HCT116 (cell line): ENCODE measurements around the gene NT5E. TPM values are rescaled to one million over a fixed set of nuclear protein-coding genes. Genes with fewer than 3 reads are reported as not detected.

Experiments
- ATAC-seq: fragments of 200-7000 bp; cut with Tn5 transposase; 2 replicates; pipeline ENCODE4 v1.9.1; 2020; ENCODE audit warnings: mild to moderate bottlenecking, moderate library complexity
- BruUV-seq: library from RNA; stranded (reverse); fragments of 400-500 nt; replicated peaks from 2 replicates; lab custom pipeline; 2021; lab: Mats Ljungman, UMichigan
- CTCF ChIA-PET: fragments of 300-600 bp; sonication (Branson Sonifier 250); formaldehyde crosslinking; loops from one replicate; lab custom pipeline; 2021; ENCODE audit warnings: antibody characterized with exemption; lab: Charles Lee
- POLR2A ChIA-PET: fragments of 300-600, 350-600 bp; sonication (Branson Sonifier 250); formaldehyde crosslinking; loops from one replicate; lab custom pipeline; 2021; ENCODE audit warnings: antibody characterized with exemption; lab: Charles Lee
- RAD21 ChIA-PET, 2 experiments: fragments of 300-600 bp; sonication (Branson Sonifier 250); formaldehyde crosslinking; loops; one replicate each; lab custom pipeline; 2023; ENCODE audit warnings: low total read pairs in 2 of 2; ENCODE audit not compliant: uncharacterized antibody in 2 of 2, unreplicated experiment in 2 of 2, low non-redundant PET in 1 of 2; lab: Charles Lee
- DNase-seq: peaks from one replicate; pipeline ENCODE4 v3.0.0-alpha.2; 2010; ENCODE audit warnings: low read depth, low spot score
- H2AFZ ChIP-seq: fragments of 200-600 bp; shearing (Covaris generic), sonication (generic); 2 replicates; pipeline ENCODE4 v1.6.1; 2017; ENCODE audit warnings: low read depth, mixed run types, mixed read lengths, antibody characterized with exemption, low read length; ENCODE audit not compliant: poor library complexity, severe bottlenecking
- H3K27ac ChIP-seq: 2 replicates; pipeline ENCODE4 v1.5.1; 2012; ENCODE audit warnings: low read depth, low read length
- H3K27me3 ChIP-seq: fragments of 200-600 bp; sonication (generic); 2 replicates; pipeline ENCODE4 v1.6.1; 2016; ENCODE audit warnings: mixed run types, low read length, mixed read lengths; ENCODE audit not compliant: insufficient read depth
- H3K36me3 ChIP-seq, 2 experiments: fragments of 200-500 bp in 1 of 2; fragments of 200-600 bp in 1 of 2; sonication (Bioruptor generic) in 1 of 2; sonication (generic) in 1 of 2; 2 replicates each; pipeline versions ENCODE4 v1.5.1 to v1.6.1; 2014 to 2016; ENCODE audit warnings: low read length in 2 of 2, inconsistent platforms in 1 of 2, mixed read lengths in 1 of 2, mixed run types in 1 of 2; ENCODE audit not compliant: insufficient read depth in 2 of 2, control insufficient read depth in 1 of 2
- H3K4me1 ChIP-seq, 2 experiments: fragments of 200-600 bp in 1 of 2; sonication (generic) in 1 of 2; 2 replicates each; pipeline versions ENCODE4 v1.5.1 to v1.6.1; 2012 to 2017; ENCODE audit warnings: low read length in 2 of 2, inconsistent platforms in 1 of 2, mild to moderate bottlenecking in 1 of 2, mixed read lengths in 1 of 2, mixed run types in 1 of 2, moderate library complexity in 1 of 2; ENCODE audit not compliant: insufficient read depth in 2 of 2, control insufficient read depth in 1 of 2
- H3K4me2 ChIP-seq: fragments of 200-600 bp; sonication (generic); 2 replicates; pipeline ENCODE4 v1.6.1; 2017; ENCODE audit warnings: mixed run types, low read length, mixed read lengths
- H3K4me3 ChIP-seq, 2 experiments: fragments of 200-600 bp in 1 of 2; sonication (generic) in 1 of 2; replicated peaks in 1 of 2; 2 replicates each; pipeline ENCODE4 v1.5.1; 2011 to 2016; ENCODE audit warnings: low read length in 2 of 2, control low read depth in 1 of 2, low read depth in 1 of 2, mild to moderate bottlenecking in 1 of 2, mixed read lengths in 1 of 2, mixed run types in 1 of 2
- H3K79me2 ChIP-seq: fragments of 200-600 bp; sonication (generic); 2 replicates; pipeline ENCODE4 v1.6.1; 2017; ENCODE audit warnings: mild to moderate bottlenecking, mixed run types, low read length, moderate library complexity, mixed read lengths; ENCODE audit not compliant: insufficient read depth
- H3K9ac ChIP-seq: fragments of 200-600 bp; sonication (generic); 2 replicates; pipeline ENCODE4 v1.6.1; 2016; ENCODE audit warnings: low read length, mixed read lengths
- H3K9me2 ChIP-seq: fragments of 200-600 bp; sonication (generic), shearing (Covaris generic); 2 replicates; pipeline ENCODE4 v1.6.1; 2017; ENCODE audit warnings: mixed run types, mild to moderate bottlenecking, moderate library complexity; ENCODE audit not compliant: insufficient read depth
- H3K9me3 ChIP-seq, 2 experiments: fragments of 200-500 bp in 1 of 2; fragments of 200-600 bp in 1 of 2; sonication (Bioruptor generic) in 1 of 2; sonication (generic) in 1 of 2; 2 replicates each; pipeline ENCODE4 v1.6.1; 2014 to 2017; ENCODE audit warnings: low read length in 2 of 2, mixed read lengths in 2 of 2, inconsistent platforms in 1 of 2, low read depth in 1 of 2, mild to moderate bottlenecking in 1 of 2, mixed run types in 1 of 2, moderate library complexity in 1 of 2; ENCODE audit not compliant: control insufficient read depth in 1 of 2, insufficient read depth in 1 of 2
- H4K20me1 ChIP-seq: fragments of 200-600 bp; sonication (generic), shearing (Covaris generic); 2 replicates; pipeline ENCODE4 v1.6.1; 2017; ENCODE audit warnings: mixed run types, mild to moderate bottlenecking, moderate library complexity; ENCODE audit not compliant: insufficient read depth
- CBX3 ChIP-seq: IDR thresholded peaks from 2 replicates; pipeline ENCODE4 v1.6.1; 2012; ENCODE audit warnings: low read depth
- CEBPB ChIP-seq: IDR thresholded peaks from 2 replicates; pipeline ENCODE4 v1.6.1; 2012; ENCODE audit warnings: low read depth
- CTCF ChIP-seq, 3 experiments: fragments of 200-600 bp in 1 of 3; sonication (generic) in 1 of 3; IDR thresholded peaks in 2 of 3; conservative IDR thresholded peaks in 1 of 3; 2 replicates each; pipeline ENCODE4 v1.5.1; 2012 to 2017; ENCODE audit warnings: low read depth in 2 of 3, low read length in 2 of 3, antibody characterized with exemption in 1 of 3, borderline replicate concordance in 1 of 3, control low read depth in 1 of 3, mild to moderate bottlenecking in 1 of 3, mixed read lengths in 1 of 3, mixed run types in 1 of 3, moderate library complexity in 1 of 3; ENCODE audit not compliant: insufficient read depth in 1 of 3
- EZH2 ChIP-seq: fragments of 200-600 bp; sonication (generic); IDR thresholded peaks from 2 replicates; pipeline ENCODE4 v1.6.1; 2017; ENCODE audit warnings: antibody characterized with exemption, mixed run types
- TCF7L2 ChIP-seq: IDR thresholded peaks from 2 replicates; pipeline ENCODE4 v1.7.0; 2011; ENCODE audit warnings: borderline replicate concordance, inconsistent platforms; ENCODE audit not compliant: insufficient read depth, insufficient read length; ENCODE audit errors: extremely low read depth
- ZNF274 ChIP-seq: fragments of 200-500 bp; sonication (Bioruptor generic); IDR thresholded peaks from 2 replicates; pipeline ENCODE4 v1.6.1; 2014; ENCODE audit warnings: mild to moderate bottlenecking, low read depth, low read length, inconsistent platforms
- intact Hi-C: fragments of 100-400 bp; cut with micrococcal nuclease; formaldehyde crosslinking; loops from 2 replicates; pipeline ENCODE4 v1.10.0; 2022
- total RNA-seq: library from RNA; stranded (reverse); gene quantifications from one replicate; pipeline ENCODE4 v1.2.1, GENCODE V29; 2021; ENCODE audit not compliant: unreplicated experiment

NT5E gene
- total RNA-seq, 1 experiment from 2014 or later, result 68.2 TPM

GRCh38 chr6:85425997-85426396, 23.9 kb upstream of the NT5E start:
- POLR2A ChIA-PET, result no interaction called here
- no peaks in the 10 kb centered on the region; a peak in 1 of 4 replicates for H3K36me3 ChIP-seq
- no peaks in the 10 kb centered on the region for H3K79me2 ChIP-seq
- no peak overlapping the region for H3K4me3 ChIP-seq
- no peaks in the 10 kb centered on the region for H3K9me2 ChIP-seq
- H3K27me3 ChIP-seq, result no peaks in the 10 kb centered on the region
- no peaks in the 10 kb centered on the region for H3K4me1 ChIP-seq
- TF ChIP-seq CEBPB (no peak), EZH2 (no peak), CBX3 (0 out of 2 replicates have a peak, but pooled peaks have one; percentile 35), CTCF (IDR thresholded peaks at IDR 0.05 in 2 of 3, conservative IDR thresholded peaks at IDR 0.05 in 1 of 3; ENCODE audit: borderline replicate concordance in 1 of 3, insufficient read depth in 1 of 3, low read depth in 2 of 3, low read length in 2 of 3) (no peak)
- RAD21 ChIA-PET, result no interaction called here
- H3K9ac ChIP-seq, result no peak overlapping the region
- peaks cover 6 to 9% of the 10 kb centered on the region in 2 experiments; a peak in 1 of 4 replicates for H3K9me3 ChIP-seq
- intact Hi-C loops, result no loop called here
- CTCF ChIA-PET, result no interaction called here
- H3K27ac ChIP-seq, result no peak overlapping the region
- H4K20me1 ChIP-seq, result no peaks in the 10 kb centered on the region
- no peak overlapping the region for H3K4me2 ChIP-seq
- ATAC-seq, result no peak
- H2AFZ ChIP-seq, result no peak overlapping the region
- BruUV-seq, result no TSS peak
- DNase-seq, result no peak

- no peak overlapping the region for H3K27ac ChIP-seq
- TF ChIP-seq TCF7L2 (no peak), CTCF (IDR thresholded peaks at IDR 0.05 in 2 of 3, conservative IDR thresholded peaks at IDR 0.05 in 1 of 3; ENCODE audit: borderline replicate concordance in 1 of 3, insufficient read depth in 1 of 3, low read depth in 2 of 3, low read length in 2 of 3) (no peak), ZNF274 (no peak)
- TF ChIP-seq, all 23 proteins: peak for 0
- Histone ChIP-seq H3K9ac (no peak overlapping the region), H2AFZ (no peak overlapping the region), H3K4me1 (no peaks in the 10 kb centered on the region), H3K4me2 (no peak overlapping the region), H4K20me1 (no peaks in the 10 kb centered on the region), H3K79me2 (no peaks in the 10 kb centered on the region), H3K27me3 (no peaks in the 10 kb centered on the region), H3K9me2 (no peaks in the 10 kb centered on the region), H3K36me3 (no peaks in the 10 kb centered on the region; a peak in 1 of 4 replicates), H3K4me3 (no peak overlapping the region), H3K9me3 (peaks cover 6 to 9% of the 10 kb centered on the region in 2 experiments; a peak in 1 of 4 replicates)
- ATAC-seq (no peak), DNase-seq (no peak)
- BruUV-seq, result no TSS peak
- CTCF ChIA-PET, result no interaction called here
- RAD21 ChIA-PET, result no interaction called here
- intact Hi-C loops, result no loop called here
- POLR2A ChIA-PET, result no interaction called here
Measured at GRCh38 chr6:85428486-85428885, 21.4 kb upstream of the NT5E start.
